Fibroblast of lung (primary cell): ENCODE measurements around the gene NTNG1.

ENCODE experiments used
- CTCF ChIP-seq, 2 donors: IDR thresholded peaks in 1 of 2; conservative IDR thresholded peaks in 1 of 2; 1 replicate in 1 of 2; 2 replicates in 1 of 2; pipeline ENCODE4 v1.5.1; 2011 to 2012; ENCODE audit warnings: low read length in 2 of 2, control low read depth in 1 of 2, inconsistent platforms in 1 of 2, low read depth in 1 of 2, mild to moderate bottlenecking in 1 of 2
- EZH2 ChIP-seq: IDR thresholded peaks from 2 replicates; pipeline ENCODE4 v1.5.1; 2012; ENCODE audit warnings: low read length, control low read depth, mild to moderate bottlenecking; ENCODE audit errors: missing control alignments

- TF ChIP-seq CTCF (conservative IDR thresholded peaks at IDR 0.05 in 1 of 2, IDR thresholded peaks at IDR 0.05 in 1 of 2; ENCODE audit: low read depth in 1 of 2, low read length in 2 of 2), result no peak
- no peak for TF ChIP-seq EZH2
These were observed 266.2 kb downstream of the NTNG1 start for GRCh38 chr1:107407011-107407410.
